Measurements from ENCODE around the gene MRPL40. TPM values are rescaled to one million over a fixed set of nuclear protein-coding genes. Genes with fewer than 3 reads are reported as not detected.

MRPL40 gene
- total and polyA plus RNA-seq, 2 of the 13 experiments (the other 11 are each of a cell fraction or from before 2014, with no cell fraction given), result 42.7 to 79.7 TPM

DNA sequence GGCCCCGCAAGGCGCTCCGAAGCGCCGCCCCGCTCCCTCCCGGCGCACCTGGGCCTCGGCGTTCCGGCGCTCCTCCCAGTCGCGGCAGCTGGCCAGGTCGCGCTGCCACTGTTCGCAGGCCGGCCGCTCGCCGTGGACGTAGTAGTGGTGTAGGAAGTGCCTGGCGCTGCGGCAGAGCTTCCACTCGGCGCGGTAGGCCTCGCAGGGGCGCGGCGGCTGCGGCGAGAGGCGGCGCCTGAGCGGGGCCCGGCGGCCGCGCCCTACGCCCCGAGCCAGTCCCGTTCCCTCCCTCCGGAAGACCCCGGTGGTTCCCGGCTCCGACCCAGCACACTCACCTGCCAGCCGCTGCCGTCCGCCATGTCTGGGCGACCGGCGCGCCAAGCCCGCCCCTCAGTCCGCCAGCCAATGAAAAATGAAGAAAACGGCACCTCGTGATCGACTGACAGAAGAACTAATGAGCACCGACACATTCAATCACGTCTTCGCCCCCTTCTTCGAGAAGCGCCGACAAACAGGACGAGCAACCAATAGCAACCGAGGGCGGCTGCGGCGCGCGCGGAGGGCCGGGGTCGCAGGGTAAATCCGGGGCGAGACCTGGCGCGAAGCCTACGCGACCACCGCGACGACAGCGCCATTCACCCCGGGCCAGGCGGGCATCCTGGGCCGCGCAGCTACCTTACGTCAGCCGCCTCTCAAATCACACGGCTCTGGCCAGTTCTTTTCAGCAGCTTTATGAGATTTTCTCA, 15.2 kb downstream of the MRPL40 start, which contains the start of gene C22orf39 (continued):
- TF ChIP-seq GABPB1 (CRISPR knock-in tag; IDR thresholded peaks at IDR 0.05) (peak; percentile 83), HES4 (CRISPR knock-in tag; IDR thresholded peaks at IDR 0.05; ENCODE audit: borderline replicate concordance) (peak; percentile 84), ZNF570 (CRISPR knock-in tag; IDR thresholded peaks at IDR 0.05; ENCODE audit: borderline replicate concordance) (no peak), RORA (CRISPR knock-in tag; IDR thresholded peaks at IDR 0.05) (no peak), ZNF121 (CRISPR knock-in tag; IDR thresholded peaks at IDR 0.05) (peak; percentile 26; the same call in 1 of the 2 replicates), SATB2 (CRISPR knock-in tag; IDR thresholded peaks at IDR 0.05) (0 out of 2 replicates have a peak, but pooled peaks have one; percentile 20), HIVEP1 (CRISPR knock-in tag; IDR thresholded peaks at IDR 0.05) (0 out of 2 replicates have a peak, but pooled peaks have one; percentile 22), NFYC (CRISPR knock-in tag; IDR thresholded peaks at IDR 0.05) (peak; percentile 95), ZNF333 (CRISPR knock-in tag; IDR thresholded peaks at IDR 0.05; ENCODE audit: borderline replicate concordance) (no peak), EHMT2 (IDR thresholded peaks at IDR 0.05; ENCODE audit: borderline replicate concordance, low read depth, low read length) (no peak), MTA3 (CRISPR knock-in tag; IDR thresholded peaks at IDR 0.05) (no peak), ZNF768 (CRISPR knock-in tag; IDR thresholded peaks at IDR 0.05) (peak; percentile 24; the same call in 1 of the 2 replicates), JUND (CRISPR knock-in tag; IDR thresholded peaks at IDR 0.05) (no peak), ZFX (CRISPR knock-in tag; IDR thresholded peaks at IDR 0.05; ENCODE audit: low read depth) (peak; percentile 90)
- TF ChIP-seq, protein P1, sequence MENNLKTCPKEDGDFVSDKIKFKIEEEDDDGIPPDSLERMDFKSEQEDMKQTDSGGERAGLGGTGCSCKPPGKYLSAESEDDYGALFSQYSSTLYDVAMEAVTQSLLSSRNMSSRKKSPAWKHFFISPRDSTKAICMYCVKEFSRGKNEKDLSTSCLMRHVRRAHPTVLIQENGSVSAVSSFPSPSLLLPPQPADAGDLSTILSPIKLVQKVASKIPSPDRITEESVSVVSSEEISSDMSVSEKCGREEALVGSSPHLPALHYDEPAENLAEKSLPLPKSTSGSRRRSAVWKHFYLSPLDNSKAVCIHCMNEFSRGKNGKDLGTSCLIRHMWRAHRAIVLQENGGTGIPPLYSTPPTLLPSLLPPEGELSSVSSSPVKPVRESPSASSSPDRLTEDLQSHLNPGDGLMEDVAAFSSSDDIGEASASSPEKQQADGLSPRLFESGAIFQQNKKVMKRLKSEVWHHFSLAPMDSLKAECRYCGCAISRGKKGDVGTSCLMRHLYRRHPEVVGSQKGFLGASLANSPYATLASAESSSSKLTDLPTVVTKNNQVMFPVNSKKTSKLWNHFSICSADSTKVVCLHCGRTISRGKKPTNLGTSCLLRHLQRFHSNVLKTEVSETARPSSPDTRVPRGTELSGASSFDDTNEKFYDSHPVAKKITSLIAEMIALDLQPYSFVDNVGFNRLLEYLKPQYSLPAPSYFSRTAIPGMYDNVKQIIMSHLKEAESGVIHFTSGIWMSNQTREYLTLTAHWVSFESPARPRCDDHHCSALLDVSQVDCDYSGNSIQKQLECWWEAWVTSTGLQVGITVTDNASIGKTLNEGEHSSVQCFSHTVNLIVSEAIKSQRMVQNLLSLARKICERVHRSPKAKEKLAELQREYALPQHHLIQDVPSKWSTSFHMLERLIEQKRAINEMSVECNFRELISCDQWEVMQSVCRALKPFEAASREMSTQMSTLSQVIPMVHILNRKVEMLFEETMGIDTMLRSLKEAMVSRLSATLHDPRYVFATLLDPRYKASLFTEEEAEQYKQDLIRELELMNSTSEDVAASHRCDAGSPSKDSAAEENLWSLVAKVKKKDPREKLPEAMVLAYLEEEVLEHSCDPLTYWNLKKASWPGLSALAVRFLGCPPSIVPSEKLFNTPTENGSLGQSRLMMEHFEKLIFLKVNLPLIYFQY (CRISPR knock-in tag; IDR thresholded peaks at IDR 0.05; ENCODE audit: borderline replicate concordance), result no peak
- TF ChIP-seq, protein P2, sequence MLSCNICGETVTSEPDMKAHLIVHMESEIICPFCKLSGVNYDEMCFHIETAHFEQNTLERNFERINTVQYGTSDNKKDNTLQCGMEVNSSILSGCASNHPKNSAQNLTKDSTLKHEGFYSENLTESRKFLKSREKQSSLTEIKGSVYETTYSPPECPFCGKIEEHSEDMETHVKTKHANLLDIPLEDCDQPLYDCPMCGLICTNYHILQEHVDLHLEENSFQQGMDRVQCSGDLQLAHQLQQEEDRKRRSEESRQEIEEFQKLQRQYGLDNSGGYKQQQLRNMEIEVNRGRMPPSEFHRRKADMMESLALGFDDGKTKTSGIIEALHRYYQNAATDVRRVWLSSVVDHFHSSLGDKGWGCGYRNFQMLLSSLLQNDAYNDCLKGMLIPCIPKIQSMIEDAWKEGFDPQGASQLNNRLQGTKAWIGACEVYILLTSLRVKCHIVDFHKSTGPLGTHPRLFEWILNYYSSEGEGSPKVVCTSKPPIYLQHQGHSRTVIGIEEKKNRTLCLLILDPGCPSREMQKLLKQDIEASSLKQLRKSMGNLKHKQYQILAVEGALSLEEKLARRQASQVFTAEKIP (CRISPR knock-in tag; IDR thresholded peaks at IDR 0.05; ENCODE audit: borderline replicate concordance), result no peak
- TF ChIP-seq, protein P3, sequence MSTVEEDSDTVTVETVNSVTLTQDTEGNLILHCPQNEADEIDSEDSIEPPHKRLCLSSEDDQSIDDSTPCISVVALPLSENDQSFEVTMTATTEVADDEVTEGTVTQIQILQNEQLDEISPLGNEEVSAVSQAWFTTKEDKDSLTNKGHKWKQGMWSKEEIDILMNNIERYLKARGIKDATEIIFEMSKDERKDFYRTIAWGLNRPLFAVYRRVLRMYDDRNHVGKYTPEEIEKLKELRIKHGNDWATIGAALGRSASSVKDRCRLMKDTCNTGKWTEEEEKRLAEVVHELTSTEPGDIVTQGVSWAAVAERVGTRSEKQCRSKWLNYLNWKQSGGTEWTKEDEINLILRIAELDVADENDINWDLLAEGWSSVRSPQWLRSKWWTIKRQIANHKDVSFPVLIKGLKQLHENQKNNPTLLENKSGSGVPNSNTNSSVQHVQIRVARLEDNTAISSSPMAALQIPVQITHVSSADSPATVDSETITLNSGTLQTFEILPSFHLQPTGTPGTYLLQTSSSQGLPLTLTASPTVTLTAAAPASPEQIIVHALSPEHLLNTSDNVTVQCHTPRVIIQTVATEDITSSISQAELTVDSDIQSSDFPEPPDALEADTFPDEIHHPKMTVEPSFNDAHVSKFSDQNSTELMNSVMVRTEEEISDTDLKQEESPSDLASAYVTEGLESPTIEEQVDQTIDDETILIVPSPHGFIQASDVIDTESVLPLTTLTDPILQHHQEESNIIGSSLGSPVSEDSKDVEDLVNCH (CRISPR knock-in tag; IDR thresholded peaks at IDR 0.05), result no peak
- TF ChIP-seq, protein P4, sequence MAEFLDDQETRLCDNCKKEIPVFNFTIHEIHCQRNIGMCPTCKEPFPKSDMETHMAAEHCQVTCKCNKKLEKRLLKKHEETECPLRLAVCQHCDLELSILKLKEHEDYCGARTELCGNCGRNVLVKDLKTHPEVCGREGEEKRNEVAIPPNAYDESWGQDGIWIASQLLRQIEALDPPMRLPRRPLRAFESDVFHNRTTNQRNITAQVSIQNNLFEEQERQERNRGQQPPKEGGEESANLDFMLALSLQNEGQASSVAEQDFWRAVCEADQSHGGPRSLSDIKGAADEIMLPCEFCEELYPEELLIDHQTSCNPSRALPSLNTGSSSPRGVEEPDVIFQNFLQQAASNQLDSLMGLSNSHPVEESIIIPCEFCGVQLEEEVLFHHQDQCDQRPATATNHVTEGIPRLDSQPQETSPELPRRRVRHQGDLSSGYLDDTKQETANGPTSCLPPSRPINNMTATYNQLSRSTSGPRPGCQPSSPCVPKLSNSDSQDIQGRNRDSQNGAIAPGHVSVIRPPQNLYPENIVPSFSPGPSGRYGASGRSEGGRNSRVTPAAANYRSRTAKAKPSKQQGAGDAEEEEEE (CRISPR knock-in tag; IDR thresholded peaks at IDR 0.05; ENCODE audit: borderline replicate concordance), result no peak
- TF ChIP-seq, protein P5, sequence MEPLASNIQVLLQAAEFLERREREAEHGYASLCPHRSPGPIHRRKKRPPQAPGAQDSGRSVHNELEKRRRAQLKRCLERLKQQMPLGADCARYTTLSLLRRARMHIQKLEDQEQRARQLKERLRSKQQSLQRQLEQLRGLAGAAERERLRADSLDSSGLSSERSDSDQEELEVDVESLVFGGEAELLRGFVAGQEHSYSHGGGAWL (CRISPR knock-in tag; IDR thresholded peaks at IDR 0.05), result peak; percentile 46; the same call in 1 of the 2 replicates
